HCEC 1CT (cell line): Measurements from ENCODE around the gene SYNE1.
"Not testable (repeated sequence)": the region's sequence is repeated elsewhere in the genome, so short reads cannot be mapped to it uniquely, and the experiment has no call there.

Experiments
- DNase-seq: peaks from one replicate; pipeline ENCODE4 v3.0.0-alpha.2; 2017

The SYNE1 gene

DNA sequence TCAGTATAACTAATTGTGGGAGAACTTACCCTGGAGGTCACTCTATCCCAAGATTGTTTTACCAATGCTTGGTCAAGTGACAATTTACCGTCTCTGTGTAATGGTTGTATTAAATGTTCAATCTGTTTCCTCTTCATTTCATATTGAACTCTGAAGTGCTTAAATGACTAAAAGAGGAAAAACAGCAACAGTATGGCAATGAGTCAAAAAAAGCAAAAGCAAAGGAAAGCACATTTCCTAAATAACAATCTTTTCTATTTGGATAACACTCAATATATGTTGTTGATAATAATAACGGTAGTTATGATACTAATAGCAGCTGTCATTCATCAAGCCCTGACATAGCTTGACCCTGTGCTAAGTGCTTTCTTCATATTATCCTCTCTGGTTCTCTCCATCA is 152.4 kb downstream of the SYNE1 start:
- DNase-seq = no peak

DNA sequence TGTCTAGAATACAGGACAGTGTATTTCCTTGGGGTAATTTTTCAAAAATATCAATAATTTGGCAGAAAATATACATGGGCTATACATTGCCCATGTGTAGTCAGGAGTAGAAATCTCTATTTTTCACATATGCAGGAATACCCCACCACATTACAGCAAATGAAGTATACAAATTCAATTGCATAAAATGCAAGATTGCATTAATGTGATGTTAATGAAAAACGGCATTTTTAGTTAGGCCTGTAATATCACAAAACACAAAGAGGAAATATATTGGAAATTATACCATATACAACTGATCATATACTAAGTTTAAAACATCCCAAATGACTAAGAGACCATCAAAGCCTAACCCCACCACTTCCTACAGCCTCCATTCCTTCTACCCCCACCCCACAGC is 154.9 kb downstream of the SYNE1 start:
- DNase-seq = no peak

DNA sequence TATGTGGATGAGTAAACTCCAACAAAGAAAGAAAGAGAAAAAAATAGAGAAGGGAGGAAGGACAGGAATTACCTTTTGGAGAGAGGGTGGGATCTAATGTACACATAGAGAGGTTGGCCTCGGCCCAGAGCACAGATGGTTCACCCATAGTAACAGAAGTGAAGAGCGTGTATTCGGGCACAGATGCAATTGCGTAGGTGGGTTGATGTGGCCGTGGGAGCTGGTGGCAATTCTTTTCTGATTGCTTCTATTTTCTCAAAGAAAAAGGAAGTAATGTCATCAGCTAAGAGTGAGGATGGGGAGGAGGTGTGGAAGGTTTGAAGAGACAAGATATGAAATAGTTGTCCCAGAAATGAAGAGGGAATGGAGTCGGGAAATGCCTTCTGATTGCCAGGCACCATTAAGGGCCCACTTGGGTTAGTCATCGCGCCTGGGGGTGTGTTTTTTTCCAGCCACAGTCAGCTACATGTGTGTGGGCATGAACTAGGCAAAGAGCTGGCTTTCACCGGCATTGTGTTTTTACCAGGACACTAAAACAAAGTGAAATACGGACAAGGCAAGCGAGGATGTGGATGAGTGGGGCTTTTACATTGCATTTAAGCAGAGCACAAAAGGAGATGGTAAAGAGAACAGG is 158.7 kb downstream of the SYNE1 start:
- DNase-seq = no peak

DNA sequence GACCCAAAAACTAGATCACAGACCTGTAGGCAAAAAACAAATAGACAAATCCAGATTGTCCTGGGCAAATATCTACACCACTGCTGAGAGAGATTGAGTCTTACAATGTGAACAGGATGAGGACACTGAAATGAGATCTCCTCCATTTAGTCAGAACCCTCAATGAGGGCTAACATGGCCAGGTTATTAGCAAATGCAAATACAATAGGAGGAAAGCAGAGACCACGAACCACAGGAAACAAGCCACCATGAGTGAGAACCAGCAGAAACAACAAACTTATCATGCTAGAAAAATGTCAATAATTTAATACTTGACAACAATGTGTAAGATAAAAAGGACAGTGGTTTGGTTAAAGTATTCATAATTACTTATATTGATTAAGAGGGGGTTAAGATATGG is 162.8 kb downstream of the SYNE1 start:
- no peak for DNase-seq

DNA sequence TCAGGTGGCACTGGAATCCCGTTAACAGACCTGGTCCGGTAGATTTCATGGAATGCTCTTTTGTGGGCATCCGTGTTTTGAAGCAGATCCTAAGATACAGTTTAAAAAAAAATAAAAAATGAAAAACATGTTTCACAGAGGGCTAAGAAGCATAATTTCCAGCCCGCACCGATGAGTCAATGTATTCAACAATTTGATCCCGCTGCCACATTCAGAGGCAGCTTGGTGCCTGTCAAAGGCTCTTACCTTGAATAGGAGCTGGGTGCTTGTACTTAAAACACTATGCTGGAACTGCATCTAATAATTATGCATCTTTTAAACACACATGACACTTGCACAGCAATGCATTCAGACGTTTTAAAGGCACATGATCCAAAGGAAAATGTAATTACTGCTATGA is 164.8 kb downstream of the SYNE1 start:
- no peak for DNase-seq

DNA sequence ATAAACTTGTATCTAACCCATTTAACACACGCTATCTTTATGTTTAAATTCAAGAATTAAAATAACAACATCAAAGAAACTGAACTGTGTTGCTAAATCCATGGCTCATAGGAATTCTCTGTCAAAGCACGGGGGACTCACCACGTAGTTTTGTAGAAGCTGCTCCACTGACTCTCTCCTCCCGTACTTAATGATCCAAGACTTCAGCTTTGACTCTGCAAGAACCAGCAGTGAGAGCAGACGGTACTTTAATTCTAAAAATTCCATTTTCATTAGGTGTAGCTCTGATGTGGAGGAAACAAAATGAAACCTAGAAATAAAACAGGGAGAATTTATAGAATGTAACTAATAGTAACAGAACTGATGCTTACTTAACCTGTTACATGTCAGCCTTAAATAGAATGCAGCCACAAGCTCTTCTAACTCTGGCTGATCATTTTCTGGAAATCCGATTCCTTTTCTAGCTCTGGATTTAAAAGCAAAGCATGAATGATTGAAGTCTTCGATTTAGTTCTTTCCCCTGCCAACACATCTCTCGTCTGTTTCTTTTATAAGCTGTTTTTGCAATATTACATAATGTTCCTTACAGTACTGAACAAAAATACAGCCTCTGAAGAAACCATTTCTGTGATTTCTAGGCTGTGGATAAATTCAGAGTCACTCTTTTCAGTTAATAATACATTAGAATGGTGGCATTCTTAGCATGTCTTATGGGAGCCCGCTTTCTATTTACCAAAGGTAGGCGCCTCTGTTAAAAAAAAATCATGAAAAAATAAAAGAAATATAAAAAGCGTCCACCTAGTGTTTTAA is 165.5 kb downstream of the SYNE1 start:
- no peak for DNase-seq

DNA sequence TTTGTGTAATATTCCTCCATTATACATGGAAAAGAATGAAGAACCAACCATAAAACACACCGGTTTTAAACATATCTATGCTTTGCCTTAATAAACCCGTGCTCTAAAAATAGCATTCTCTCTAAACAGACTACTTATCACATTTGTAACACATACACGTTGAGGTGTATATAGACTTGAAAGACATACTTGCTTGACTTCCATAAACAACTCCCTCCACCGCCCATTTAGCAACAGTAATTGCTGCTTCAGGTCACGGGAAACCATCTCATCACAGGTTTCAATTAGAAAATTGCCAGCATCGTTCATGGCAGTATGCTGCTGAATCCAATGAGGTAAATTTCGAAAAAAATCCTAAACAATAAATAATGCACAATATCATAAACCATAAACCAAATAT is 174.0 kb downstream of the SYNE1 start:
- no peak for DNase-seq

DNA sequence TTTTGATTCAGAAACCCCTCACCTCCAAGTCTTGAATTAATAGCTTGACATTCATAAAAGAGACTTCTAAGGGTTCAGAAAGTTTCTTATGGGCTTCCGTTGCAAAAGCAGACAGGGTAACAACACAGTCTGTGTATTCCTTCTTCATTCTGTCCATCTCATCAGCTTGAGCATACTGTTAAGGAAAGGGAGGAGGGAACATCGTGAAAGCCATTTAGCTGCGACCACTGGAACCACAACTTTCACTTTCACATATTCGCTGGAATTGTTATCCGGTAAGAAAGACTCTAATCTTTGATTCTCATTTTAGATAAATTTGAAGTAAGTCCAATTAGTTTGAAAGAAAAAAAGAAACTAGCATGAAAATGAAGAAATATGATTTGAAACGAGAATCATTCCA is 174.4 kb downstream of the SYNE1 start:
- no peak for DNase-seq

DNA sequence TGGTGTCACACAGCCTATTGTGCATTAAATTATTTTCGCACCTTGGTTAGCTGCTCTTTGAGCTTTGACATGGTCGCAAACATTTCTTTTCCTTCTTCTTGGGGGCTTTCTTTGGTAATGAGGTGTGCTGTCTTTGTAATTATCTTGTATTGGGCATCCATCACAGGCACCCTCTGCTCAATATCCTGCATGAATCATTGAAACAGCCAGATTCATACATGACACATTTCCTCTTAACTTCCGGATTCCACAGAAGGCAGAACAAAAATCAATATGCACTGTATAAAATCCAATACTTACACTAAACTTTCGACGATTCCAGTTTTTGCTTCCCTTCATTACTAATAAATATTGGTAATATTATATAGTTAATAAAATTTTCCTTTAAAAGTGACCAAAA is 175.6 kb downstream of the SYNE1 start:
- peak; percentile 51 for DNase-seq

DNA sequence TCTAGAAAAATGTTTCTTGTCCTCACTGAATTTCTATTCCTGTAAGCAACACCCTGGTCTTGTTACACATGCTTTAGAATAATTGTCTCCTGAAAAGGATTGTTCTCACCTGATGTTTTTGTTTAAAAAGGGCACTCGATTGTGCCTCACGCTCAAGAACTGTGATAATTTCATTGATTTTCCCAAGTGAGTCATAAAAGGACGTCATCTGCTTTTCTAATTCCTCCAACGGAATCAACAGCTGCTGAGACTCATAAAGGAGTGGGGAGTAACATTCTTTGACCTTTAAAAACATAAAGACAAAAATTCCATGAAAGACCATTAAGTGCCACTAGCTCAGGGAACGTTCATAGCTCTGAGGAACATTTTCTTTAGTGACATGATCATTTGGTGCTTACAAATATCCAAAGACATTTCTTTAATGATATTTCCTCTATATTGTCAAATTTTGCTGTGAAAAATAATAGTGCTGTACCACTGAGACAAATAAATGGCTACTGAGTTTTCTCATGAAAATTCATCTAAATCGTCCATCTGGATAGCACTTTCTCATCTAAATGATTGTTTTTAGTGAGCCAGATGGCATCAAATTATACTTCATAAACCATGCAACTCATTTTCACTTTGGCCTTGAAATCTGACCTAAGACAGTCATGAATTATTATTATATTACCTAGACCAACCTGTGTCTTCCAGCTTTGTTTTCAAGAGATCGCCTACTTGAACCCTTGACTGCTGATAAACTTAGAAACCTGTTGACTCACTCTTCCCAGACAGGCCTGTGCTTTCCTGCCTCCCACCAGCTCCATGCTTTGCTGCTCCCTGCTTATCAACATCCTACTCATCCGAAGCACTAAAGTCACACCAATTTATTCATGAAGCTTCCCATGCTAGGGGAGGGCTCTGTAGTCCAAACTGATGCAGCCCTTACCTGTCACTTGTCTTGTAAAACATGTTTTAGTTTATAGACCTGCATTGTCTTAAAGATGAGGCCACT is 178.2 kb downstream of the SYNE1 start:
- peak; percentile 23 for DNase-seq

DNA sequence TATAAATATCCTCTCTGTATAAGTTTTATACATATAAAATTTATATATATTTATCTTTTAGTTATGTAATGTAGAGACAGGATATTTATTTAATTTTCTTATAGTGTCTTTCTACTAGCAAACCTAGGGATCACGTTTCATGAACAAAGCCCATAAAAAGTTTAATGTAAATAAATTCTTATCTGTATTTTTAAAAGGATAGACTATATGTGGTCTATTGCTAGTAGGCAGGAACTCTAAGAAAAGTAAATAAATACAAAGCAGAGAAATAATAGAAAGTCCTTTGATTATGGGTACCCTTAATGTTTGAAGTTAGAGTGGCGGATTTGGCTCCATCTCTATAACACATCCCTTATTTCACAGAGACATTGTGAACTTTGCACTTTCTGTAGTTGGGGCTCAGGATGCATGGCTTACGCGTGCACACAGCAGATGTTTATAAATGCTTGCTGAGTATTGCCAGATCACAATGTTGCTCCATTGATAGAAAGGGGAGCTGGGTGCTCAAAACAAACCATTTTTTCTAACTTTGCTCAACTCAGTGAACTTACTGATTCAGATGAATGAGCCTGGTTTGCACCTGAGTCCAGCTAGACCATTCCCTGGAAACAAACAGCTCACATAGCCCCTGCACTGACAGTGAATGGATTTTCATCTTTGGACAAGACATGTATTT is 179.1 kb downstream of the SYNE1 start:
- DNase-seq = no peak

DNA sequence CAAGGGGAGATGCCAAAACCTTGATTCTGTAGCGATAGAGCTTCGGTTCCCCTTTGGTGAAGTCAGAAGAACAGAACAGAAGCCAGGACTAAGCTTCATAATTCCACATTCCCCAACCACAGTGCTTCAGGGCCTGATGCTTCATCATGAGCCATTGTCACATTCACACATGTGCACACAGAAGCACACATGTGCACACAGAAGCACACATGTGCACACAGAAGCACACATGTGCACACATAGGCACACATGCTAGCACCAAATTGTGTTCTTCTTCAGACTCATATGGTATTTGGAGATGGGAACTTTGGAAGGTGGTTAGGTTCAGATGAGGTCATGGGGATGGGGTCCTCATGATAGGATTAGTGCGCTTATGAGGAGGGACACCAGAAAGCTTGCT is 183.2 kb downstream of the SYNE1 start:
- DNase-seq = no peak

DNA sequence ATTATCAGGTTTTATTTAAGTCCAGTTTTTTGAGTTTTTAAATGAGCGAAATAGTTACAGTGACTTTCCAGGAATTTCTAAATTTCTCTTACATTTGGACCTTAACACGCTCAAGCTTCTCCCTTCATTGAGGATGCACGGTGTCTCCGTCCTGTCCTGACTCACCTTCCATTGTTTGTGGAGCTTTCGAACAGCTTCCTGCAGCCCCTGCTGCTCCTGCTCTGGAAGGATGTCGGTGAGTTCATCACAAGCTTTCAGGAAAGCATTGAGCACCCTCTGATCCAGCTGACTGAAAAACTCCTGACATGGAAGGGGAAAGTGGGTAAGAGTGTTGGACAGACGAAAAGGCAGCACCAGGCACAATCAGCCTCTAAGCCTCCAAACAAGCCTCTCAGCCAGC is 183.7 kb downstream of the SYNE1 start:
- no peak for DNase-seq

DNA sequence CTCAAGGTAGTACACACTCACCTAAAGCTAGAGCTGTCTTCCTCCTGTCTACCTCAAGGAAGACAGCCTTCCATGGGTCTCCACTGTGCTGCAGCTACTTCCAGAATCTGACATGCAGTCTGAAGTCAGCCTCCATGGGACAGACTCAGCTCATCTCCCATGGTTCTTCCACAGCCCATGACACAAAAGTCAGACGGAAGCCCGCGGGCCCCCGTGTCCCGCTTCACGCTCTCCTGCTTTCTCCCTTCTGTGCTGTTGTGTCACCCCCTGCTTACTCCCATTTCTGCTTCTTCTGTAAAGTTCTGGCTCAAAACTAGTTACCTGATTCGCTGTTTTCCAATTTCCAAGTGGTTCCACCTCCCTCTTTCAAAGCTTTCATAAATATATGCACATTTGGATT is 184.5 kb downstream of the SYNE1 start:
- DNase-seq = no peak

DNA sequence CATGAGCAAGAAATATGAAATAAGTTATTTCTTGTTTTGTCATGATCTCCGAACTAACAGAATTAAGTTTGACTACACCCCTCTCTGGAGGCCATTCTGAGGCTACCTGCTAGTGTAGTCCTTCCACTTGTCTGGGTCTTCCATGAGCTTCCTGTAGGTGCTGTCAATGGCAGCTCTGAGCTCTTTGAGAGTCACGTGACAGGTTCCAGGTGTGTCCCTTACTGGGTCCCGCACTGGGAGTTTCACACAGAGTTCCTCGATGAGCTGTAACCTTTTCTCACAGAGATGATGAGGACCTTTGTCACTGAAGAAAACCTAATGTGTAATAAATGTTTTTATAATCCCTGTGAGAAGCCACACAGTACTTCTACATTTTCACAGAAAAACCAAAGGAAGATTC is 186.6 kb downstream of the SYNE1 start:
- DNase-seq = no peak

DNA sequence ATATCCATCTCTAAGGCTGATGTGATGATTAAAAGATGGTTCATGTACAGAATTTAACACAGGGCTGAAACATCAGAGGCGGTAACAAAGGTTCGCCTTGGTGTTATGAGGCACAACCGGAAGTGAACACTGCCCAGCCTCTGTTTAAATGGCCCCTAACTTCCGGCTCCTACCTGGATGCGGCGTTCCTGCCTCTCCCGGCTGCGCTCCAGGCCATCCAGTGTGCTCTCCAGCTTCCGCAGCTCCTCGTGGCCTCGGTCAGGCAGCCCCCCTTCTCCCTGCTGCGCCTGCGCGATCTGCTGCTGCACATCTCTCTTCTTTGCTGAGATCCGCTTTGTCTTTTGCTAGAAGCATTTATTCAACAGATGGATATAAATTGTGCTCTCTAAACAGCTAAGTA is 195.3 kb downstream of the SYNE1 start:
- no peak for DNase-seq

DNA sequence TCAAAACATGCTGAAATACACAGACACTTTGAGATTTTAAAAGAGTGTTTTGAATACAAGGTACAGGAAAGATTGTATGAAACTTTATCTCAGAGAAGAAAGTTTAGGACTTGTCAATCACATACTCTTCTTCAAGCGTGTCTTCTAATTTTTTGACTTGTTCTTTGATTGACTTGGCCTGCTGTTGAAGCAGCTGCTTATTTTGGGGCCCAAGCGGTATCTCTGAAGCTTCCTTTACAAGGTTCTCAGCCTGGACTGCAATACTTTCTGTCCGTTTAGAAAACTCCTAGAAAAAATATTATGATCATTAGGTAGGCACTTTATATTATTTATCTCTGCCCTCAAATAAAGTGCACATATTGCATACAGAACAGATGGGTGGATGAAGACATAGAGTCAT is 201.3 kb downstream of the SYNE1 start:
- DNase-seq = no peak

DNA sequence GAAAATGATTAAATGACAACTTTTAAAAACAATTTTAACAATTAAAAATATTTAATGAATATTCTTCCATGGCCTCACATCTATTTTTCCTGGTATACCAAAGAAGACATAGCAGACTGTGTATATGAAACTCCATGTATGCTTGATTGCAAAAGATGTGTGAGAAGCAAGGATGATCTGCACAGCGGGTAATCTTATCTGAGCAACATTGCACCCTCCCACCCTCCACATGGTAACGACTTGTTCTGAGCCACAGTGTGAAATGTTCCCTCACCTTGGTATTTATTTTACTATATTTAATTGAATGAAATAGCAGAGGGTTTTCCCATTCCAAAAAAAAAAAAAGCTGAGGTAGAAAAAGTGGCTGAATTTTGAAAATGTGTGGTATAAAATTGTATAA is 204.4 kb downstream of the SYNE1 start:
- DNase-seq = no peak

DNA sequence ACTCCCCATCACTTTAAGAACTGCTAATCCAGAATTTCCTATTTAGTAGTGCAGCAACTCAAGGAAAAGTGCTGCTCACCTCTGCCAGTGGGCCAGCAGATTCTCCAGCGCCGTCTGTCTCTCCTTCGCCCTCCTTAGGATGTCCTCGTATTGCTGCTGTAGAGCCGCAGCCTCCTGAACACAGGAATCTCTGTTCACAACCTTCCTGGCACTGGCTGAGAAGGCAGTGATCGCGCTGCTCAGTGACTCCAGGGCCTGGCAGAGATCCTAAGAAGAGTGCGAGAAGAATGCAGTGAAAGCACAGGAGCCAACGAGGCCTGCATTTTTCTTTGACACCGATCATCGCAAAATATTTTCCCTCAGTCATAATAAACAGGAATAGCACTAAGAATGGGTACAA is 209.0 kb downstream of the SYNE1 start:
- DNase-seq = no peak

DNA sequence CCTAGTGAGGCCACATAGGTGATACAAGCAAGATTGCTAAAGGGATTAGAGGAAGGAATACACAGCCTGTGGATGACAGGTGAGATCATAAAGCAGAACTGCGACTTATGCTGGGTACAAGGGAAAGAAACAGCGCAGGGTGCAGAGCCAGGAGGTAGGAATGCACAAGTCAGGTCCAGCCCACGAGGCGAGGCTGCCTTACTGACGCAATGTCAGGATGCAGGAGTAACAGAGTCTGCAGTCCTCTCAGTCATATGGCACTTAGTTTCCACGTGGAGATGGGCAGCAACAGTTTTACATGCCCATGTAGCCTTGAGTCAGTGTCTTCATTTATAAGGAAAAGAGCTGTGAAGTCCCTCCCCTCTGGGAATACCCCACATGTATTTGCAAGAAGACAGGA is 210.9 kb downstream of the SYNE1 start:
- DNase-seq = no peak

DNA sequence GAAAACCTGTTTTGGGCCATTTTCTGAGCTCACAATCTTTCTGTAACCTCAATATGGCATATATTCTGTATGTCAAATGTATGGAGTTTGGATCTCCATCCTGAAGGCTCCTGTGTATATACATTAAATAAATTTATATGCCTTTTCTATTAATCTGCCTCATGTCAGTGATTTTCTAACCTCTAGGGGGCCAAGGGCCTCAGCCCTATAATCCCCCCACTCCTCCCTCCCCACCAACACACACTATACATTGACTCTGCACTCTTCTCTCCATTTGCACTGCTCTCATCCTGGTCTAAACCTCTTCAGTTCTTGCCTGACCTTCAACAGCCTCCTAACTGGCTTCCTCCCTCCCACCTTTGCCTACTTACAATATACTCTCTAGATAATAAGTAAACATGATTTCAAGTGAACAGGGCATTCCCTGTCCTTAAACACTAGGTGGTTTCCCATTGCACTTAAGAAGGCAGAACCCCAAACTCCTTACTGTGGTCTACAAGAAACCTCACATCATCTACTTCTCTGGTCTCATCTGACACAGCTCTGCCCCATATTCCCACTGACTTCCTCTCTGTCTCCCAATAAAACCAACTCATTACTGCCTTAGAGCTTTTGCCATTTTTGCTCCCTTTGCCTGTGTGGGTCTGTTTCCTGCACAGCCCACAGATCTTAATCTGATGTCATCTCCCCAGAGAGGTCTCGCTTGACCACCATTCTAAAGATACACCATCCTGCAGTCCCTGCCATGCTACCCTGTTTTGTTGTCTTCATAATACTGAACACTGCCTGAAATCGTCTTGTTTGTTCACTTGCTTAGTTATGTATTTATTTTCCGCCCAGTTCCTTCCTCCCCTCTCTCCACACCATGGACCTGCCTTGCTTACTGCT is 213.7 kb downstream of the SYNE1 start:
- DNase-seq = no peak

DNA sequence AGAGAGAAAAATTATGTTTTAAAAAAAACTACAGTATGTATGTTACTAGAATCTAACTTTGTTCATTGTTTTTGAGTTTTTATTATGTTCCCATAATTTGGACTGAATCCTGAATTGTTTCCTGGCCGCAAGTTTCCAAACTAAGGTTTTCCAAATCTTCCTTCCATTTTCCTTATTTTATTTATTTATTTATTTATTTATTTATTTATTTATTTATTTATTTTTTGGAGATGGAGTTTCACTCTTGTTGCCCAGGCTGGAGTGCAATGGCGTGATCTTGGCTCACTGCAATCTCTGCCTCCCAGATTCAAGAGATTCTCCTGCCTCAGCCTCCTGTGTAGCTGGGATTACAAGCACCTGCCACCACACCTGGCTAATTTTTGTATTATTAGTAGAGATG is 215.7 kb downstream of the SYNE1 start:
- DNase-seq = not testable (repeated sequence)
